Fibroblast of the aortic adventitia (primary cell): ENCODE results near the gene PTCD1. TPM values are rescaled to one million over a fixed set of nuclear protein-coding genes. Genes with fewer than 3 reads are reported as not detected.

ENCODE experiments used
- DNase-seq: peaks from one replicate; pipeline ENCODE4 v3.0.0-alpha.2; 2010; ENCODE audit warnings: low read depth
- H3K4me3 ChIP-seq: 2 replicates; pipeline ENCODE4 v1.5.1; 2011; ENCODE audit warnings: low read depth, mild to moderate bottlenecking, control low read depth, low read length, moderate library complexity
- CTCF ChIP-seq: IDR thresholded peaks from 2 replicates; pipeline ENCODE4 v1.5.1; 2011; ENCODE audit warnings: mild to moderate bottlenecking, low read length, control low read depth, inconsistent platforms; ENCODE audit not compliant: insufficient read depth
- total RNA-seq: library from RNA; depleted of rRNA; stranded (reverse); fragments of >200 nt; gene quantifications from 2 replicates; pipeline ENCODE4 v1.2.3, GENCODE V29; 2012; ENCODE audit warnings: low replicate concordance

PTCD1 gene
- total RNA-seq, 1 donor = 4.4 TPM

GRCh38 chr7:99397297-99397983, 41.2 kb downstream of the PTCD1 start:
- TF ChIP-seq CTCF = no peak
- H3K4me3 ChIP-seq = no peak overlapping the region
- no peak for DNase-seq

DNA sequence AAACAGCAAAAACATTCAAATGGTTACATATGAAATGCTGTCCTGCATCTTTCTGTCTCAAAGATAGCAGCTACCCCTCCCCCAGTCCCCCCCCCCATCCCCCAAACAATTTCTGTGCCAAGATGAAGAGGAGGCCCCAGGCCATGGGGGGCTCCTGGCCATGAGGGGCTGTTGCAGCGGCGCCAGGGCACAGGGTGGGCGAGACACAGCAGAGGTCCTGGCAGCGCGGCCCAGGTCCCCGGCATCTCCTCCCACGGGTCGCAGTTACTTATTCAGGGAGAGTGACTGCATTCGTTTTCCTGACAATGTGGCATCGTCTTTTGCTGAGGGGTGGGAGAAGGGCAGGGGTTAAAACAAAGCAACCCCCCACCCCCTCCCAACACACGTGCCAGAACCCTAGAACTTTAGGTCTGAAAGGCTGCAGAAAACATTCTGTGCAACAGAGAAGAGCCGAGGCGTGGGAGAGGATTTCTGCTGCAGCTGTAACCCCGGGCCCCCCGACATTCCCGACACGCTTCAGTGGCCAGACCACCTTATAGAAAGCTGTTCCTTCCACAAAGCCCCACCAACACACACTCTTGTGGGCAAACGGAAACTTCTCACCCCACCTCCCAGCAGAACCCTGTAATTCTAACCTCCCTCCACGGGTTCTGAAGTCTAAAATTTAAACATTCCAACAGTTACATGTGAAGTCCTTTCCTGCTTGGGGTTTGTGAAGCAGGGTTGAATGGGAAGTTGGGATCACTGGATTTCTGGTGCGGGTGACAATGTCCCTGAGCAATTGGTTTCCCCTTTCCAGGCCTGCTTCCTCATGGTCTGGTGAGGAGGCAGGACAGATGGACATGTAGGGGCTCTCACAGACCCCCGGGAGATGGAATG, 41.9 kb downstream of the PTCD1 start:
- TF ChIP-seq CTCF = no peak
- no peak for DNase-seq
- H3K4me3 ChIP-seq = no peak overlapping the region

- no peak overlapping the region for H3K4me3 ChIP-seq
- no peak for TF ChIP-seq CTCF
- DNase-seq = no peak
These were observed 42.8 kb downstream of the PTCD1 start for GRCh38 chr7:99395616-99396327.

- DNase-seq = no peak
- no peak overlapping the region for H3K4me3 ChIP-seq
- TF ChIP-seq CTCF = no peak
These were observed 44.5 kb downstream of the PTCD1 start for GRCh38 chr7:99394188-99394502.

GRCh38 chr7:99393355-99394187, 45.0 kb downstream of the PTCD1 start:
- no peak overlapping the region for H3K4me3 ChIP-seq
- no peak for DNase-seq
- TF ChIP-seq CTCF = no peak

DNA sequence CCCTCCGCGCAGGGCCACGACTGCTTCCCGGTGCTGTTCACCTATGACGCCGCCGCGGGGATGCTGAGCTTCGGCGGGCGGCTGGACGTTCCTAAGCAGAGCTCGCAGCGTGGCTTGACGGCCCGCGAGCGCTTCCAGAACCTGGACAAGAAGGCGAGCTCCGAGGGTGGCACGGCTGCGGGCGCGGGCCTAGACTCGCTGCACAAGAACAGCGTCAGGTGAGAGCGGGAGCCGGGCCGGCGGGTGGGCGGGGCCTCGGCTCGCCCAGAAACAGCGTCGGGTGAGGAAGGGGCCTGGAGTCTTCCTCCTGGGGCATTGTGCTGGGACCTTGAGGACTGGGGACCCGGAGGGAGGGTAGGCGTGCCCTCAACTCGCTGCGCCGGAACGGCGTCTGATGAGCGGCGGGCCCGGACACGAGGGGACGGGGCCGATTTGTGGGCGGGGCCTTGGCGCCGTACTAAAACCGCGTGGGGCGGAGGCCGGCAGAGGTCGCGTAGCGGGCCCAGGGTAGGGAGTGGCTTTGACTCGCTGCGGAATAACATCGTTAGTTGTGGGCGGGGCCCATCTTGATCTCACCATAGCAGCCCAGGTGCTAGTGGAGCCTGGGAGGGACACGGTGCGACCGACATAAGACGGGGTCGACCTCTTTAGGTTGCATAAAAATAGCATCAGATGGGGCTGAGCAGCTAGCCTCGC, 45.8 kb downstream of the PTCD1 start:
- TF ChIP-seq CTCF = no peak
- DNase-seq = no peak
- no peak overlapping the region for H3K4me3 ChIP-seq
